ENCODE data around the gene RNASE9.
"Not testable (repeated sequence)": the region's sequence is repeated elsewhere in the genome, so short reads cannot be mapped to it uniquely, and the experiment has no call there.

RNASE9 gene

GRCh38 chr14:20560961-20561360, at the start of gene RNASE9:
Gene RNASE9 (minus strand): TSS chr14:20561047.
- no peak for DNase-seq

- peak; percentile 90 to 94 for DNase-seq
Observed at GRCh38 chr14:20610002-20610765, 49.3 kb upstream of the RNASE9 start.

GRCh38 chr14:20609215-20610001, 48.6 kb upstream of the RNASE9 start:
- DNase-seq = peak; percentile 79 to 80

GRCh38 chr14:20608383-20609110, 47.7 kb upstream of the RNASE9 start:
- DNase-seq = no peak

- DNase-seq = no peak
Observed at GRCh38 chr14:20607617-20608016, 46.8 kb upstream of the RNASE9 start.

GRCh38 chr14:20606902-20607242, 46.0 kb upstream of the RNASE9 start:
- DNase-seq = no peak

- DNase-seq = no peak
Observed at GRCh38 chr14:20606190-20606901, 45.5 kb upstream of the RNASE9 start.

GRCh38 chr14:20603813-20604690, 43.2 kb upstream of the RNASE9 start:
- DNase-seq = no peak

GRCh38 chr14:20602583-20602982, 41.7 kb upstream of the RNASE9 start:
- no peak for DNase-seq

- DNase-seq = no peak
Observed at GRCh38 chr14:20601522-20601921, 40.7 kb upstream of the RNASE9 start.

GRCh38 chr14:20597108-20597507, 36.3 kb upstream of the RNASE9 start:
- DNase-seq = no peak

GRCh38 chr14:20595726-20596125, 34.9 kb upstream of the RNASE9 start:
- DNase-seq = not testable (repeated sequence)

GRCh38 chr14:20592574-20592973, 31.7 kb upstream of the RNASE9 start:
- DNase-seq = no peak

- no peak for DNase-seq
Observed at GRCh38 chr14:20591235-20591634, 30.4 kb upstream of the RNASE9 start, which contains the start of gene RNASE12. Gene RNASE12 (minus strand): TSS chr14:20591376. CDS start chr14:20590723, 653 bp downstream.

- no peak for DNase-seq
Observed at GRCh38 chr14:20587489-20588154, 26.8 kb upstream of the RNASE9 start, which contains the start of gene RNASE11. Gene RNASE11 (minus strand): TSS chr14:20588001.

GRCh38 chr14:20583908-20584307, 23.1 kb upstream of the RNASE9 start:
- DNase-seq = no peak

- DNase-seq = no peak
Observed at GRCh38 chr14:20583142-20583541, 22.3 kb upstream of the RNASE9 start.

GRCh38 chr14:20580242-20580641, 19.4 kb upstream of the RNASE9 start:
- no peak for DNase-seq

- DNase-seq = no peak
Observed at GRCh38 chr14:20578784-20579502, 18.1 kb upstream of the RNASE9 start.

- no peak for DNase-seq
Observed at GRCh38 chr14:20578325-20578724, 17.5 kb upstream of the RNASE9 start.

Measured in activated T-cell treated with anti-CD3 and anti-CD28 coated beads, Interleukin-2, amount 50 U/mL, for 48 hours (primary cell).